Fibroblast of villous mesenchyme (primary cell): ENCODE measurements around the gene NOSIP. TPM values are rescaled to one million over a fixed set of nuclear protein-coding genes. Genes with fewer than 3 reads are reported as not detected.

Source experiments
- DNase-seq: peaks from one replicate; pipeline ENCODE4 v3.0.0-alpha.2; 2010; ENCODE audit warnings: low read depth
- H3K4me3 ChIP-seq: 2 replicates; pipeline ENCODE4 v1.5.1; 2011; ENCODE audit warnings: low read depth, mild to moderate bottlenecking, low read length
- CTCF ChIP-seq: IDR thresholded peaks from 2 replicates; pipeline ENCODE4 v1.5.1; 2012; ENCODE audit warnings: low read depth, mild to moderate bottlenecking, low read length; ENCODE audit not compliant: insufficient read depth
- total RNA-seq: library from RNA; depleted of rRNA; stranded (reverse); fragments of >200 nt; gene quantifications from 2 replicates; pipeline ENCODE4 v1.2.3, GENCODE V29; 2012

Gene NOSIP
- total RNA-seq, 1 donor, result 76.9 TPM

GRCh38 chr19:49599378-49600295, 19.3 kb upstream of the NOSIP start:
- no peak for TF ChIP-seq CTCF
- DNase-seq, result no peak
- no peak overlapping the region for H3K4me3 ChIP-seq

GRCh38 chr19:49597703-49597974, 17.3 kb upstream of the NOSIP start:
- TF ChIP-seq CTCF, result no peak
- DNase-seq, result no peak

GRCh38 chr19:49596954-49597702, 16.8 kb upstream of the NOSIP start:
- no peak for TF ChIP-seq CTCF
- no peak overlapping the region for H3K4me3 ChIP-seq
- DNase-seq, result no peak

More at GRCh38 chr19:49597703-49597974, 17.3 kb upstream of the NOSIP start:
- no peak overlapping the region for H3K4me3 ChIP-seq

GRCh38 chr19:49596407-49596806, 16.1 kb upstream of the NOSIP start:
- DNase-seq, result no peak
- no peak for TF ChIP-seq CTCF
- no peak overlapping the region for H3K4me3 ChIP-seq

- no peak for DNase-seq
- no peak overlapping the region for H3K4me3 ChIP-seq
- no peak for TF ChIP-seq CTCF
These were observed 15.6 kb upstream of the NOSIP start for GRCh38 chr19:49595819-49596404.

- TF ChIP-seq CTCF, result no peak
- no peak for DNase-seq
- H3K4me3 ChIP-seq, result no peak overlapping the region
These were observed 14.8 kb upstream of the NOSIP start for GRCh38 chr19:49594993-49595818.
